Chondrocyte (in vitro differentiated cells): ENCODE measurements around the gene ANTXR2. TPM values are rescaled to one million over a fixed set of nuclear protein-coding genes. Genes with fewer than 3 reads are reported as not detected.

Experiments used
- DNase-seq: peaks from one replicate; pipeline ENCODE4 v3.0.0; 2021; ENCODE audit warnings: mixed read lengths, low spot score
- H3K27ac Mint-ChIP-seq: one replicate; pipeline ENCODE4 v1.8.0; 2021; ENCODE audit warnings: mild to moderate bottlenecking, moderate library complexity, mixed read lengths; ENCODE audit not compliant: unreplicated experiment
- H3K27me3 Mint-ChIP-seq: 2 replicates; pipeline ENCODE4 v1.8.0; 2021; ENCODE audit warnings: low read depth, mixed read lengths
- H3K36me3 Mint-ChIP-seq: 2 replicates; pipeline ENCODE4 v1.8.0; 2021; ENCODE audit warnings: low read depth, mixed read lengths
- H3K4me1 Mint-ChIP-seq: 2 replicates; pipeline ENCODE4 v1.8.0; 2021; ENCODE audit warnings: low read depth, mild to moderate bottlenecking, mixed read lengths
- H3K4me3 Mint-ChIP-seq: one replicate; pipeline ENCODE4 v1.8.0; 2021; ENCODE audit warnings: mild to moderate bottlenecking, moderate library complexity, mixed read lengths; ENCODE audit not compliant: unreplicated experiment
- H3K9me3 Mint-ChIP-seq: 2 replicates; pipeline ENCODE4 v1.8.0; 2021; ENCODE audit warnings: low read depth, mixed read lengths
- total RNA-seq: library from RNA; stranded (reverse); gene quantifications from 3 replicates; pipeline ENCODE4 v1.2.1, GENCODE V29; 2021
- TF ChIP-seq, protein P1 (sequence below): fragments of 200-600 bp; sonication (generic); IDR thresholded peaks from 2 replicates; pipeline ENCODE4 v1.5.0; 2021; ENCODE audit warnings: antibody characterized with exemption, mild to moderate bottlenecking, moderate library complexity

Gene ANTXR2
- total RNA-seq, 1 donor from 2014 or later = 32.1 TPM

DNA sequence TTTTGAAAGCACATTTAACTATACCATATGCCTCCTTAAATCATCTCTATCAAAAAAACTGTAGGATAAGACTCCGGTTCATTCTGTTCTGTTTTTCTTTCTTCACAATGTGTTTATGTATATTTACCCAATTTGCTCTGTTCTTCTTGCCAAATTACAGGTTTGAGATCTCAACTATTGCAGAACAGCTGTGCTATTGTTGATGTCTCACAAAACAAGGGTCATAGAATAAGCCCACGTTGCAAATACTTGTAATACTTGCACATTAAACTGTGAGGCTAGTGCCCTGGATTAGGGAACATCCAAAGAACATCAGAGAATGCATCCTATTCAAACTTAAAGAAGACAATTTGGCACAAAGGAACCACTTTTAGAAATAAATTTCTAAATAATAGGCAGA, 45.4 kb downstream of the ANTXR2 start:
- no peaks in the 10 kb centered on the region for H3K9me3 Mint-ChIP-seq
- H3K27ac Mint-ChIP-seq = no peak overlapping the region
- H3K4me1 Mint-ChIP-seq = no peaks in the 10 kb centered on the region
- TF ChIP-seq, protein P1, sequence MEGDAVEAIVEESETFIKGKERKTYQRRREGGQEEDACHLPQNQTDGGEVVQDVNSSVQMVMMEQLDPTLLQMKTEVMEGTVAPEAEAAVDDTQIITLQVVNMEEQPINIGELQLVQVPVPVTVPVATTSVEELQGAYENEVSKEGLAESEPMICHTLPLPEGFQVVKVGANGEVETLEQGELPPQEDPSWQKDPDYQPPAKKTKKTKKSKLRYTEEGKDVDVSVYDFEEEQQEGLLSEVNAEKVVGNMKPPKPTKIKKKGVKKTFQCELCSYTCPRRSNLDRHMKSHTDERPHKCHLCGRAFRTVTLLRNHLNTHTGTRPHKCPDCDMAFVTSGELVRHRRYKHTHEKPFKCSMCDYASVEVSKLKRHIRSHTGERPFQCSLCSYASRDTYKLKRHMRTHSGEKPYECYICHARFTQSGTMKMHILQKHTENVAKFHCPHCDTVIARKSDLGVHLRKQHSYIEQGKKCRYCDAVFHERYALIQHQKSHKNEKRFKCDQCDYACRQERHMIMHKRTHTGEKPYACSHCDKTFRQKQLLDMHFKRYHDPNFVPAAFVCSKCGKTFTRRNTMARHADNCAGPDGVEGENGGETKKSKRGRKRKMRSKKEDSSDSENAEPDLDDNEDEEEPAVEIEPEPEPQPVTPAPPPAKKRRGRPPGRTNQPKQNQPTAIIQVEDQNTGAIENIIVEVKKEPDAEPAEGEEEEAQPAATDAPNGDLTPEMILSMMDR = no peak
- peaks cover 12% of the 10 kb centered on the region for H3K36me3 Mint-ChIP-seq
- DNase-seq = no peak
- no peak overlapping the region for H3K4me3 Mint-ChIP-seq
- H3K27me3 Mint-ChIP-seq = no peaks in the 10 kb centered on the region

GRCh38 chr4:80026100-80026499, 46.9 kb downstream of the ANTXR2 start:
- peaks cover 3% of the 10 kb centered on the region for H3K4me1 Mint-ChIP-seq
- H3K9me3 Mint-ChIP-seq = peaks cover 3% of the 10 kb centered on the region
- H3K36me3 Mint-ChIP-seq = peaks cover 11% of the 10 kb centered on the region
- H3K27ac Mint-ChIP-seq = no peak overlapping the region
- H3K4me3 Mint-ChIP-seq = no peak overlapping the region
- no peak for DNase-seq
- TF ChIP-seq, protein P1 = no peak
- no peaks in the 10 kb centered on the region for H3K27me3 Mint-ChIP-seq

DNA sequence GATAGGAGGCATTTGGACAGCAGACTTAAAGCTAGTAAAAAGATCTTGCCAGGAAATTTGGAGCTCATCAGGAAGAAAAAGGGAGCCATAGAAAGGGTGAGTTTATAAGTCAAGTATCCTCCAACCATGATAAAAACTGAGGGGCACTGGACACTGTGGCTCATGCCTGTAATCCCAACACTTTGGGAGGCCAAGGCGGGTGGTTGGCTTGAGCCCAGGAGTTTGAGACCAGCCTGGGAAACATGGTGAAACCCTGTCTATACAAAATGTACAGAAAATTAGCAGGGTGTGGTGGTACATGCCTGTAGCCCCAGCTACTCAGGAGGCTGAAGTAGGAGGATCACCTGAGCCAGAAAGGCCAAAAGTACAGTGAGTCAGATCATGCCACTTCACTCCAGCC, 48.7 kb downstream of the ANTXR2 start:
- H3K27me3 Mint-ChIP-seq = no peaks in the 10 kb centered on the region
- DNase-seq = no peak
- no peak overlapping the region for H3K27ac Mint-ChIP-seq
- H3K36me3 Mint-ChIP-seq = peaks cover 11% of the 10 kb centered on the region
- H3K4me1 Mint-ChIP-seq = peaks cover 3% of the 10 kb centered on the region
- no peak overlapping the region for H3K4me3 Mint-ChIP-seq
- peaks cover 3% of the 10 kb centered on the region for H3K9me3 Mint-ChIP-seq
- TF ChIP-seq, protein P1 = no peak

- TF ChIP-seq, protein P1 = no peak
- DNase-seq = no peak
- Mint-ChIP-seq H3K36me3 (peaks cover 11% of the 10 kb centered on the region), H3K4me1 (peaks cover 3% of the 10 kb centered on the region), H3K27ac (no peak overlapping the region), H3K9me3 (peaks cover 3% of the 10 kb centered on the region), H3K27me3 (no peaks in the 10 kb centered on the region), H3K4me3 (no peak overlapping the region)
Observed at GRCh38 chr4:80022282-80022681, 50.7 kb downstream of the ANTXR2 start.

- no peak overlapping the region for H3K4me3 Mint-ChIP-seq
- peaks cover 6% of the 10 kb centered on the region for H3K4me1 Mint-ChIP-seq
- H3K27me3 Mint-ChIP-seq = no peaks in the 10 kb centered on the region
- H3K9me3 Mint-ChIP-seq = peaks cover 3% of the 10 kb centered on the region
- H3K36me3 Mint-ChIP-seq = peaks cover 1% of the 10 kb centered on the region
- TF ChIP-seq, protein P1 = no peak
- DNase-seq = no peak
- no peak overlapping the region for H3K27ac Mint-ChIP-seq
Observed at GRCh38 chr4:80017125-80017854, 55.7 kb downstream of the ANTXR2 start.
